H1 (cell line): ENCODE results near the gene HAUS2. TPM values are rescaled to one million over a fixed set of nuclear protein-coding genes. Genes with fewer than 3 reads are reported as not detected.

Experiments used
- CTCF ChIA-PET: fragments of 300-600 bp; sonication (Branson Sonifier 250); formaldehyde crosslinking; loops from one replicate; lab custom pipeline; 2021; ENCODE audit not compliant: partially characterized antibody; lab: Charles Lee
- POLR2A ChIA-PET: fragments of 300-600 bp; sonication (Branson Sonifier 250); formaldehyde crosslinking; loops from one replicate; lab custom pipeline; 2021; ENCODE audit warnings: inconsistent platforms; ENCODE audit not compliant: partially characterized antibody; lab: Charles Lee
- DNase-seq, 2 experiments: peaks; one replicate each; pipeline versions ENCODE4 v3.0.0 to v3.0.0-alpha.2; 2010 to 2022; ENCODE audit warnings: low spot score in 2 of 2, low read depth in 1 of 2, mixed read lengths in 1 of 2
- FAIRE-seq: peaks from 2 replicates; lab custom pipeline; 2011; peaks lifted over from hg19 to GRCh38; lab: Jason Lieb, UNC
- H2AFZ ChIP-seq: 2 replicates; pipeline ENCODE4 v1.8.1; 2012; ENCODE audit warnings: low read length, inconsistent platforms
- H2AK5ac ChIP-seq: 2 replicates; pipeline ENCODE4 v1.6.1; 2013; ENCODE audit warnings: low read depth, low read length
- H2BK120ac ChIP-seq: replicated peaks from 2 replicates; pipeline ENCODE3; 2013; ENCODE audit warnings: low read depth, low read length, inconsistent platforms
- H2BK12ac ChIP-seq: 2 replicates; pipeline ENCODE4 v1.6.1; 2013; ENCODE audit warnings: low read depth, low read length
- H2BK15ac ChIP-seq: 2 replicates; pipeline ENCODE4 v1.6.1; 2013; ENCODE audit warnings: low read length
- H2BK20ac ChIP-seq: 2 replicates; pipeline ENCODE4 v1.6.1; 2013; ENCODE audit warnings: low read length
- H2BK5ac ChIP-seq: 2 replicates; pipeline ENCODE4 v1.6.1; 2013; ENCODE audit warnings: low read depth, low read length
- H3K14ac ChIP-seq: 2 replicates; pipeline ENCODE4 v1.6.1; 2013; ENCODE audit warnings: inconsistent platforms; ENCODE audit not compliant: insufficient read length
- H3K18ac ChIP-seq: 2 replicates; pipeline ENCODE4 v1.6.1; 2013; ENCODE audit warnings: low read length; ENCODE audit errors: extremely low read depth
- H3K23ac ChIP-seq: 2 replicates; pipeline ENCODE4 v1.6.1; 2013; ENCODE audit warnings: inconsistent platforms; ENCODE audit not compliant: insufficient read length
- H3K23me2 ChIP-seq: 2 replicates; pipeline ENCODE4 v1.6.1; 2013; ENCODE audit warnings: low read depth, low read length
- H3K27ac ChIP-seq: 2 replicates; pipeline ENCODE4 v1.6.1; 2011; ENCODE audit warnings: low read depth, low read length, inconsistent platforms
- H3K27me3 ChIP-seq, 4 experiments: replicated peaks in 1 of 4; 1 replicate in 1 of 4; 2 replicates in 3 of 4; pipeline versions ENCODE4 v1.6.1 to v1.8.1; 2011 to 2013; ENCODE audit warnings: low read length in 3 of 4, mild to moderate bottlenecking in 3 of 4, inconsistent platforms in 2 of 4, mixed read lengths in 2 of 4, moderate library complexity in 1 of 4; ENCODE audit not compliant: control insufficient read depth in 3 of 4, insufficient read depth in 3 of 4; ENCODE audit errors: extremely low read depth in 1 of 4
- H3K36me3 ChIP-seq, 4 experiments: 2 replicates each; pipeline versions ENCODE4 v1.6.1 to v1.8.1; 2011 to 2013; ENCODE audit warnings: mild to moderate bottlenecking in 4 of 4, low read length in 3 of 4, moderate library complexity in 2 of 4, control low read depth in 1 of 4, inconsistent platforms in 1 of 4; ENCODE audit not compliant: insufficient read depth in 4 of 4, control insufficient read depth in 2 of 4
- H3K4ac ChIP-seq: replicated peaks from 2 replicates; pipeline ENCODE3; 2013; ENCODE audit warnings: low read length, low read depth, mixed read lengths, inconsistent platforms; ENCODE audit not compliant: insufficient read length
- H3K4me1 ChIP-seq, 4 experiments: replicated peaks in 1 of 4; 1 replicate in 1 of 4; 2 replicates in 3 of 4; pipeline versions ENCODE4 v1.6.1 to v1.8.1; 2011 to 2013; ENCODE audit warnings: low read length in 3 of 4, inconsistent platforms in 2 of 4, mixed read lengths in 1 of 4; ENCODE audit not compliant: insufficient read depth in 4 of 4, control insufficient read depth in 3 of 4
- H3K4me2 ChIP-seq, 2 experiments: 2 replicates each; pipeline versions ENCODE4 v1.6.1 to v1.8.1; 2011 to 2013; ENCODE audit warnings: low read depth in 2 of 2, low read length in 2 of 2, control low read depth in 1 of 2, inconsistent platforms in 1 of 2, mild to moderate bottlenecking in 1 of 2; ENCODE audit not compliant: insufficient read depth in 1 of 2
- H3K4me3 ChIP-seq, 4 experiments: fragments of 200-600, 300-600 bp in 1 of 4; sonication (generic), shearing (Covaris generic), sonication (Bioruptor Twin) in 1 of 4; 2 replicates each; pipeline versions ENCODE4 v1.5.1 to v1.8.1; 2011 to 2016; ENCODE audit warnings: low read length in 4 of 4, low read depth in 3 of 4, control low read depth in 2 of 4, inconsistent platforms in 2 of 4, mild to moderate bottlenecking in 2 of 4, mixed read lengths in 1 of 4, moderate library complexity in 1 of 4; ENCODE audit not compliant: insufficient read depth in 2 of 4; ENCODE audit errors: extremely low read depth in 1 of 4
- H3K56ac ChIP-seq: replicated peaks from 2 replicates; pipeline ENCODE3; 2013; ENCODE audit warnings: low read depth, mild to moderate bottlenecking, mixed read lengths, low read length, inconsistent platforms; ENCODE audit not compliant: insufficient read length
- H3K79me1 ChIP-seq: 2 replicates; pipeline ENCODE4 v1.6.1; 2013; ENCODE audit warnings: low read depth, low read length, control low read depth
- H3K79me2 ChIP-seq, 2 experiments: 2 replicates each; pipeline versions ENCODE4 v1.6.1 to v1.8.1; 2012 to 2013; ENCODE audit warnings: low read length in 2 of 2, mild to moderate bottlenecking in 2 of 2, inconsistent platforms in 1 of 2; ENCODE audit not compliant: insufficient read depth in 2 of 2, control insufficient read depth in 1 of 2
- H3K9ac ChIP-seq, 4 experiments: replicated peaks in 1 of 4; 1 replicate in 1 of 4; 2 replicates in 3 of 4; pipeline versions ENCODE4 v1.6.1 to v1.8.1; 2011 to 2013; ENCODE audit warnings: low read depth in 3 of 4, low read length in 3 of 4, control low read depth in 2 of 4, mild to moderate bottlenecking in 2 of 4, moderate library complexity in 2 of 4, inconsistent platforms in 1 of 4; ENCODE audit errors: extremely low read depth in 1 of 4
- H3K9me3 ChIP-seq, 2 experiments: 2 replicates each; pipeline versions ENCODE4 v1.6.1 to v1.8.1; 2012 to 2013; ENCODE audit warnings: mild to moderate bottlenecking in 2 of 2, moderate library complexity in 2 of 2, control low read depth in 1 of 2, inconsistent platforms in 1 of 2, low read depth in 1 of 2, low read length in 1 of 2, mixed read lengths in 1 of 2; ENCODE audit not compliant: insufficient read depth in 2 of 2
- H4K20me1 ChIP-seq, 2 experiments: replicated peaks in 1 of 2; 2 replicates each; pipeline versions ENCODE3 to v1.8.1; 2011 to 2013; ENCODE audit warnings: inconsistent platforms in 2 of 2, low read length in 2 of 2, mild to moderate bottlenecking in 1 of 2; ENCODE audit not compliant: insufficient read depth in 2 of 2, control insufficient read depth in 1 of 2
- H4K5ac ChIP-seq: 2 replicates; pipeline ENCODE4 v1.6.1; 2013; ENCODE audit warnings: low read length, low read depth, mixed read lengths, inconsistent platforms; ENCODE audit not compliant: insufficient read length
- H4K8ac ChIP-seq: 2 replicates; pipeline ENCODE4 v1.8.0; 2013; ENCODE audit warnings: mild to moderate bottlenecking, moderate library complexity, low read length, inconsistent platforms; ENCODE audit not compliant: insufficient read depth; ENCODE audit errors: extremely low read depth
- H4K91ac ChIP-seq: replicated peaks from 2 replicates; pipeline ENCODE3; 2013; ENCODE audit warnings: low read length, mixed read lengths, inconsistent platforms; ENCODE audit not compliant: insufficient read length
- KDM5A ChIP-seq: fragments of 200-600 bp; IDR thresholded peaks from 2 replicates; pipeline ENCODE4 v1.7.1; 2012; ENCODE audit warnings: mild to moderate bottlenecking, low read length, inconsistent platforms, mixed read lengths
- WGBS, 2 experiments: shearing (Covaris generic) in 1 of 2; methylation state at CpG; one replicate each; pipeline versions ENCODE4 v1.1.6 to v1.1.7; 2013 to 2015; ENCODE audit warnings: low lambda C conversion rate in 2 of 2, mixed read lengths in 2 of 2, inconsistent platforms in 1 of 2, low coverage in 1 of 2, missing lambda C conversion rate in 1 of 2; ENCODE audit not compliant: insufficient replicate concordance in 2 of 2, insufficient coverage in 1 of 2, insufficient read length in 1 of 2; ENCODE audit errors: extremely low coverage in 1 of 2, missing lambda C conversion rate in 1 of 2; 5-methylcytosine and 5-hydroxymethylcytosine counted together
- polyA plus RNA-seq, 7 experiments: library from polyadenylated mRNA; depleted of rRNA in 3 of 7; stranded (reverse) in 5 of 7; unstranded in 2 of 7; fragments of >200 nt in 5 of 7; fragments of 200-250 nt in 2 of 7; gene quantifications; 1 replicate in 5 of 7; 2 replicates in 1 of 7; 4 replicates in 1 of 7; pipeline versions ENCODE4 v1.2.1 to v1.2.3, GENCODE V29; 2011 to 2013; ENCODE audit warnings: missing spikeins in 2 of 7, mixed read lengths in 2 of 7
- total RNA-seq: library from RNA; stranded (reverse); fragmentation: NEBNext Ultra II Directional; extraction: Animal tissue kit (Norgen Biotek cat#: 25700); gene quantifications from 2 replicates; pipeline ENCODE4 v1.2.1, GENCODE V29; 2021
- TF ChIP-seq, protein P1 (sequence below): IDR thresholded peaks from 2 replicates; pipeline ENCODE4 v1.6.1; 2011; ENCODE audit warnings: low read depth, mild to moderate bottlenecking, low read length; ENCODE audit not compliant: insufficient read depth

The HAUS2 gene
- total and polyA plus RNA-seq, 2 of the 8 experiments (the other 6 are each of a cell fraction or from before 2014, with no cell fraction given): 12.1 to 33.5 TPM

DNA sequence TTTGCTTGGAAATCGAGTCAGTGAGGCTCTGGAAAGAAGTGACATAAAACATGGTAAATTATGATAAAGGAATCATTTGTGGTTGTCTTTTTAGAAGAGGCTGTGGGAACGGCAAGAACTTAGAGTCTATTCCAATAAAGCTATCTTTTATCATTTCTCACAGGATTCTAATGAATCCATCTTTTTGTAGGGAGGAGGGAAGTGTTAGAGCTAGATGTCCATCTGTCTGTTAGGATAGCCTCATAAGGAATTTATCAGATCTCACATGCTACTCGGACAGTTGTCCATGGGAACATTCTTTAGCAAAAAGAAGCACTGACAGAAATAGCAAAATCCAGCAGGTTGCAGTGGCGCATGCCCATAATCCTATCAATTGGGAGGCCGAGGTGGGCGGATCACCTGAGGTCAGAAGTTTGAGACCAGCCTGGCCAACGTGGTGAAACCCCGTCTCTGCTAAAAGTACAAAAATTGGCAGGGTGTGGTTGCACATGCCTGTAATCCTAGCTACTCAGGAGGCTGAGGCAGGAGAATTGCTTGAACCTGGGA lies 63.8 kb downstream of the HAUS2 start:
- POLR2A ChIA-PET: interaction anchor here (0.9 to 1.0 kb wide), 2 partner anchors 9 to 14 kb away, joined by 3 to 4 read pairs; no protein-coding TSS in a partner anchor

More for the DNA sequence above, 63.8 kb downstream of the HAUS2 start:
- Histone ChIP-seq H2BK12ac (no peak overlapping the region), H3K14ac (no peak overlapping the region), H2AFZ (no peak overlapping the region), H2BK120ac (no peak overlapping the region), H3K23ac (no peak overlapping the region), H3K18ac (no peak overlapping the region), H3K9me3 (no peaks in the 10 kb centered on the region), H3K27ac (no peak overlapping the region), H3K79me2 (no peaks in the 10 kb centered on the region), H3K23me2 (no peaks in the 10 kb centered on the region), H2AK5ac (no peak overlapping the region), H3K4me3 (no peak overlapping the region), H3K4ac (no peak overlapping the region), H3K4me1 (peaks cover 0 to 4% (median 2%) of the 10 kb centered on the region in 4 experiments; a peak in 3 of 7 replicates), H2BK5ac (no peak overlapping the region), H4K5ac (no peak overlapping the region), H3K36me3 (0 out of 8 replicates have a peak, but pooled peaks cover 0 to 2% (median 0%) of the 10 kb centered on the region in 4 experiments), H4K8ac (no peak overlapping the region), H2BK20ac (no peak overlapping the region), H4K91ac (no peak overlapping the region), H3K79me1 (no peaks in the 10 kb centered on the region), H3K4me2 (no peak overlapping the region), H4K20me1 (no peaks in the 10 kb centered on the region), H2BK15ac (no peak overlapping the region), H3K56ac (no peak overlapping the region), H3K9ac (no peak overlapping the region), H3K27me3 (no peaks in the 10 kb centered on the region)
- TF ChIP-seq, protein P1, sequence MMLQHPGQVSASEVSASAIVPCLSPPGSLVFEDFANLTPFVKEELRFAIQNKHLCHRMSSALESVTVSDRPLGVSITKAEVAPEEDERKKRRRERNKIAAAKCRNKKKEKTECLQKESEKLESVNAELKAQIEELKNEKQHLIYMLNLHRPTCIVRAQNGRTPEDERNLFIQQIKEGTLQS: no peak
- TF ChIP-seq KDM5A: no peak
- FAIRE-seq (no peak), DNase-seq (no peak)
- WGBS, 2 experiments: 86% methylated on average over 8 of the region's 8 CpGs; no CpG with 5 or more reads in 1 of the 2 experiments
- CTCF ChIA-PET: interaction anchor here (0.6 kb wide), 1 partner anchor 40 kb away, joined by 3 read pairs; no protein-coding TSS in a partner anchor
